ENCODE results near the gene EPB41L4B. TPM values are rescaled to one million over a fixed set of nuclear protein-coding genes. Genes with fewer than 3 reads are reported as not detected.

EPB41L4B gene
- polyA plus RNA-seq, 1 donor from 2014 or later = 4.1 TPM

DNA sequence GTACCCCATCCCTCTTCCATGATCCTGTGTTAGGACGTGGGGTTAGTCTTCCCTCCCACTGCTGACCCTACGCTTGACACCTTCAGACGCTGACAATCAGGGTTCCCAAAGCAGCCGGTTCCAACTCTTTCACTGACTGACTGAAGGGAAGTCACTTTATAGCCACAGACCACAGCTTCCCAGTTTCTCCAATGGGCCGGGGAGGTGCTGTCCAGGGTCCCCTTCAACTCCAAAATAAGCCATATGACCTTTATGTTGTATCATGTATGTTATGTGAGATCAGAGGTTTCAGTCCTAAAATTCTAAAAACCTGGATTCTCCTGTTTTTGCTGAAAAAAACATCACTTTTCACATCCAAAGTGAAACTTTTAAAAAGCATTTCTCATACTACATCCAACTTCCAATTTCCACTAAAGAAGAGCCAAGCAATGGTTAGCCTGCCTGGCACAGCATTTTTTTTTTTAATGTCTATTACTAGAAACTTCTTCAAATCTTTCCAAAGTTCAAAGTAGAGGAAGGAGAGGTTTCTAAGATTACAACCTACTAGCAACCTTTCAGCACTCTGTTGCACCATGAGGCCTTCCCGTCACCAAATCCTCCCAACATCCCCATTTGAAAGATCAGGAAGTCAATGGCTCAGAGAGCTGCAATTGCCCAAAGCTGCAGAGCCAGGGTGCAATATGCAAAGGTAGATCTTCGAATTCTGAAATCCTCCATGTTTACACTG is 5.2 kb downstream of the EPB41L4B start:
- Histone ChIP-seq H3K9me2 (ENCODE audit: insufficient read depth, low read length) (no peaks in the 10 kb centered on the region), H3K9me3 (ENCODE audit: low read length) (no peaks in the 10 kb centered on the region), H3K4me2 (ENCODE audit: low read length) (no peak overlapping the region), H3K36me3 (ENCODE audit: insufficient read depth, low read length) (no peaks in the 10 kb centered on the region), H2AFZ (ENCODE audit: low read depth, low read length) (no peak overlapping the region), H3F3A (ENCODE audit: insufficient read depth, low read length, poor library complexity, severe bottlenecking) (no peaks in the 10 kb centered on the region), H3K9ac (ENCODE audit: low read length) (no peak overlapping the region), H4K20me1 (ENCODE audit: insufficient read depth) (no peaks in the 10 kb centered on the region), H3K27me3 (ENCODE audit: insufficient read depth, low read depth, low read length) (peaks cover 13% of the 10 kb centered on the region), H3K27ac (ENCODE audit: low read length) (no peak overlapping the region), H3K79me2 (replicated peaks; ENCODE audit: insufficient read depth, low read length) (no peaks in the 10 kb centered on the region), H3K4me3 (ENCODE audit: low read length) (no peak overlapping the region)
- TF ChIP-seq SMC3 (conservative IDR thresholded peaks at IDR 0.05; ENCODE audit: poor library complexity) (no peak), TAF1 (IDR thresholded peaks at IDR 0.05; ENCODE audit: low read depth) (no peak), POLR2AphosphoS5 (IDR thresholded peaks at IDR 0.05) (no peak)
- TF ChIP-seq, protein P1, sequence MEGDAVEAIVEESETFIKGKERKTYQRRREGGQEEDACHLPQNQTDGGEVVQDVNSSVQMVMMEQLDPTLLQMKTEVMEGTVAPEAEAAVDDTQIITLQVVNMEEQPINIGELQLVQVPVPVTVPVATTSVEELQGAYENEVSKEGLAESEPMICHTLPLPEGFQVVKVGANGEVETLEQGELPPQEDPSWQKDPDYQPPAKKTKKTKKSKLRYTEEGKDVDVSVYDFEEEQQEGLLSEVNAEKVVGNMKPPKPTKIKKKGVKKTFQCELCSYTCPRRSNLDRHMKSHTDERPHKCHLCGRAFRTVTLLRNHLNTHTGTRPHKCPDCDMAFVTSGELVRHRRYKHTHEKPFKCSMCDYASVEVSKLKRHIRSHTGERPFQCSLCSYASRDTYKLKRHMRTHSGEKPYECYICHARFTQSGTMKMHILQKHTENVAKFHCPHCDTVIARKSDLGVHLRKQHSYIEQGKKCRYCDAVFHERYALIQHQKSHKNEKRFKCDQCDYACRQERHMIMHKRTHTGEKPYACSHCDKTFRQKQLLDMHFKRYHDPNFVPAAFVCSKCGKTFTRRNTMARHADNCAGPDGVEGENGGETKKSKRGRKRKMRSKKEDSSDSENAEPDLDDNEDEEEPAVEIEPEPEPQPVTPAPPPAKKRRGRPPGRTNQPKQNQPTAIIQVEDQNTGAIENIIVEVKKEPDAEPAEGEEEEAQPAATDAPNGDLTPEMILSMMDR (IDR thresholded peaks at IDR 0.05; ENCODE audit: poor library complexity, severe bottlenecking) = no peak

DNA sequence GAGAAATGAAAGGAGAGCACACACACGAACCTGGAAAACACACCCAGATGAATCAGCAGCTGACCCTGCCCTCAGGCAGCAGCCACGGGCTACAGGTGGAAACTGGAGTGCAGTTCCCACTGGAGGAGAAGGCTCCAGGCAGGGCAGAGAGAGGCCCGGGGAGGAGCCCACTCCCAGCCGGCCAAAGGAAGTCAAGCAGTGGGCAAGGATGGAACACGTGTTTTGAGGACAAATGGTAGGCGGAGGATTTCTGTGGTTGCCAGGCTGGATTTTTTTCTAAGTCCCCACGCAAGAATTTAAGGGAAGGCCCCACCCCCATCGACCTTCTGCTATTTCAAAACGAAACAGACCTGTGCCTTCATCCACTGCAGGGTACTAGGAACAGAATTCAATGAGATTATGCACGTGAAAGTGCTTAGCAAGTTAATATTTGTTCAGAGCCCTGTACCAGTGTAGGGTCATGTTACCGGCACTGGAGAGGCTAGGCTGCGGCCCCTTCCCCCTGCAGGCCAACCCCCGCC is 6.8 kb downstream of the EPB41L4B start:
- Histone ChIP-seq H3K79me2 (replicated peaks; ENCODE audit: insufficient read depth, low read length) (no peaks in the 10 kb centered on the region), H3K36me3 (ENCODE audit: insufficient read depth, low read length) (no peaks in the 10 kb centered on the region), H3K27me3 (ENCODE audit: insufficient read depth, low read depth, low read length) (peaks cover 6% of the 10 kb centered on the region), H3K9ac (ENCODE audit: low read length) (no peak overlapping the region), H3K4me3 (ENCODE audit: low read length) (no peak overlapping the region), H4K20me1 (ENCODE audit: insufficient read depth) (no peaks in the 10 kb centered on the region), H3K9me3 (ENCODE audit: low read length) (no peaks in the 10 kb centered on the region), H3K27ac (ENCODE audit: low read length) (no peak overlapping the region), H3K9me2 (ENCODE audit: insufficient read depth, low read length) (no peaks in the 10 kb centered on the region), H2AFZ (ENCODE audit: low read depth, low read length) (no peak overlapping the region), H3K4me2 (ENCODE audit: low read length) (no peak overlapping the region), H3F3A (ENCODE audit: insufficient read depth, low read length, poor library complexity, severe bottlenecking) (no peaks in the 10 kb centered on the region)
- TF ChIP-seq RAD21 (conservative IDR thresholded peaks at IDR 0.05) (no peak), MXI1 (conservative IDR thresholded peaks at IDR 0.05; ENCODE audit: poor library complexity, severe bottlenecking) (no peak), EZH2 (IDR thresholded peaks at IDR 0.05; ENCODE audit: borderline replicate concordance, insufficient read depth, low read length, poor library complexity, severe bottlenecking) (no peak), EP300 (conservative IDR thresholded peaks at IDR 0.05; ENCODE audit: poor library complexity, severe bottlenecking) (no peak), TAF1 (IDR thresholded peaks at IDR 0.05; ENCODE audit: low read depth) (no peak), POLR2AphosphoS5 (IDR thresholded peaks at IDR 0.05) (no peak), SMC3 (conservative IDR thresholded peaks at IDR 0.05; ENCODE audit: poor library complexity) (no peak)
- TF ChIP-seq, protein P2, sequence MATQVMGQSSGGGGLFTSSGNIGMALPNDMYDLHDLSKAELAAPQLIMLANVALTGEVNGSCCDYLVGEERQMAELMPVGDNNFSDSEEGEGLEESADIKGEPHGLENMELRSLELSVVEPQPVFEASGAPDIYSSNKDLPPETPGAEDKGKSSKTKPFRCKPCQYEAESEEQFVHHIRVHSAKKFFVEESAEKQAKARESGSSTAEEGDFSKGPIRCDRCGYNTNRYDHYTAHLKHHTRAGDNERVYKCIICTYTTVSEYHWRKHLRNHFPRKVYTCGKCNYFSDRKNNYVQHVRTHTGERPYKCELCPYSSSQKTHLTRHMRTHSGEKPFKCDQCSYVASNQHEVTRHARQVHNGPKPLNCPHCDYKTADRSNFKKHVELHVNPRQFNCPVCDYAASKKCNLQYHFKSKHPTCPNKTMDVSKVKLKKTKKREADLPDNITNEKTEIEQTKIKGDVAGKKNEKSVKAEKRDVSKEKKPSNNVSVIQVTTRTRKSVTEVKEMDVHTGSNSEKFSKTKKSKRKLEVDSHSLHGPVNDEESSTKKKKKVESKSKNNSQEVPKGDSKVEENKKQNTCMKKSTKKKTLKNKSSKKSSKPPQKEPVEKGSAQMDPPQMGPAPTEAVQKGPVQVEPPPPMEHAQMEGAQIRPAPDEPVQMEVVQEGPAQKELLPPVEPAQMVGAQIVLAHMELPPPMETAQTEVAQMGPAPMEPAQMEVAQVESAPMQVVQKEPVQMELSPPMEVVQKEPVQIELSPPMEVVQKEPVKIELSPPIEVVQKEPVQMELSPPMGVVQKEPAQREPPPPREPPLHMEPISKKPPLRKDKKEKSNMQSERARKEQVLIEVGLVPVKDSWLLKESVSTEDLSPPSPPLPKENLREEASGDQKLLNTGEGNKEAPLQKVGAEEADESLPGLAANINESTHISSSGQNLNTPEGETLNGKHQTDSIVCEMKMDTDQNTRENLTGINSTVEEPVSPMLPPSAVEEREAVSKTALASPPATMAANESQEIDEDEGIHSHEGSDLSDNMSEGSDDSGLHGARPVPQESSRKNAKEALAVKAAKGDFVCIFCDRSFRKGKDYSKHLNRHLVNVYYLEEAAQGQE (IDR thresholded peaks at IDR 0.05; ENCODE audit: borderline replicate concordance) = no peak
- TF ChIP-seq, protein P1 (IDR thresholded peaks at IDR 0.05; ENCODE audit: poor library complexity, severe bottlenecking) = no peak

Measured in neural cell (in vitro differentiated cells).